HepG2 (cell line): ENCODE measurements around the gene HPCAL1. TPM values are rescaled to one million over a fixed set of nuclear protein-coding genes. Genes with fewer than 3 reads are reported as not detected.

Source experiments
- AKNA ChIP-seq: sonication (generic); formaldehyde crosslinking; IDR thresholded peaks from 2 replicates; pipeline ENCODE4 v1.4.0; 2020; ENCODE audit warnings: missing genetic modification reagents, borderline replicate concordance
- ARID4A ChIP-seq: sonication (generic); formaldehyde crosslinking; IDR thresholded peaks from 2 replicates; pipeline ENCODE4 v1.5.0; 2020; ENCODE audit warnings: mild to moderate bottlenecking, missing genetic modification reagents, borderline replicate concordance
- ARID5B ChIP-seq: IDR thresholded peaks from 2 replicates; pipeline ENCODE4 v1.4.0; 2020; ENCODE audit warnings: mild to moderate bottlenecking, missing genetic modification reagents
- GATAD2A ChIP-seq: IDR thresholded peaks from 2 replicates; pipeline ENCODE4 v1.6.1; 2016
- IKZF4 ChIP-seq: sonication (generic); formaldehyde crosslinking; IDR thresholded peaks from 2 replicates; pipeline ENCODE4 v1.5.1; 2020; ENCODE audit warnings: borderline replicate concordance, mild to moderate bottlenecking, low read depth, missing genetic modification reagents; ENCODE audit errors: not compliant biosample characterization
- KAT2B ChIP-seq: fragments of 150-350 bp; IDR thresholded peaks from 2 replicates; pipeline ENCODE4 v1.6.1; 2014; ENCODE audit warnings: low read depth, low read length, borderline replicate concordance
- KLF13 ChIP-seq: sonication (generic); formaldehyde crosslinking; IDR thresholded peaks from 2 replicates; pipeline ENCODE4 v1.4.0; 2020; ENCODE audit warnings: mild to moderate bottlenecking, missing genetic modification reagents
- ZBTB44 ChIP-seq: sonication (generic); formaldehyde crosslinking; IDR thresholded peaks from 2 replicates; pipeline ENCODE4 v1.4.0; 2020; ENCODE audit warnings: missing genetic modification reagents
- ZNF263 ChIP-seq: sonication (generic); formaldehyde crosslinking; IDR thresholded peaks from 2 replicates; pipeline ENCODE4 v1.4.0; 2020; ENCODE audit warnings: missing genetic modification reagents
- ZNF34 ChIP-seq: sonication (generic); formaldehyde crosslinking; IDR thresholded peaks from 2 replicates; pipeline ENCODE4 v1.4.0; 2020; ENCODE audit warnings: mild to moderate bottlenecking, missing genetic modification reagents, borderline replicate concordance
- ZNF768 ChIP-seq: sonication (generic); formaldehyde crosslinking; IDR thresholded peaks from 2 replicates; pipeline ENCODE4 v1.4.0; 2020; ENCODE audit warnings: missing genetic modification reagents
- ZNF781 ChIP-seq: sonication (generic); formaldehyde crosslinking; IDR thresholded peaks from 2 replicates; pipeline ENCODE4 v1.5.1; 2020; ENCODE audit warnings: borderline replicate concordance, mild to moderate bottlenecking, missing genetic modification reagents; ENCODE audit errors: not compliant biosample characterization
- polyA plus RNA-seq, 8 experiments: library from polyadenylated mRNA; depleted of rRNA in 3 of 8; stranded (reverse) in 7 of 8; unstranded in 1 of 8; fragments of >200 nt; fragmentation: Illumina TruSeq in 4 of 8; extraction: Trizol in 4 of 8; gene quantifications; 2 replicates each; pipeline versions ENCODE4 v1.2.1 to v1.2.3, GENCODE V29; 2011 to 2016; ENCODE audit warnings: low read depth in 4 of 8, missing spikeins in 1 of 8, mixed read lengths in 1 of 8; ENCODE audit not compliant: insufficient read depth in 1 of 8
- total RNA-seq, 5 experiments: library from RNA; depleted of rRNA; stranded (reverse); fragments of >200 nt; fragmentation: Illumina TruSeq; extraction: Trizol; gene quantifications; 2 replicates each; pipeline ENCODE4 v1.2.3, GENCODE V29; 2016; ENCODE audit warnings: low read depth in 1 of 5

Gene HPCAL1
- total and polyA plus RNA-seq, 2 of the 13 experiments (the other 11 are each of a cell fraction or from before 2014, with no cell fraction given) = 29.5 to 29.9 TPM

GRCh38 chr2:10434886-10435819 lies 132.4 kb downstream of the HPCAL1 start (continued):
- peak; percentile 13; the same call in 1 of the 2 replicates for TF ChIP-seq ZNF263 (CRISPR knock-in tag)
- peak; percentile 42; the same call in 1 of the 2 replicates for TF ChIP-seq ARID5B (CRISPR knock-in tag)
- TF ChIP-seq KAT2B = no peak
- no peak for TF ChIP-seq IKZF4 (CRISPR knock-in tag)
- peak; percentile 53; the same call in 1 of the 2 replicates for TF ChIP-seq ARID4A (CRISPR knock-in tag)
- 0 out of 2 replicates have a peak, but pooled peaks have one; percentile 64 for TF ChIP-seq ZBTB44 (CRISPR knock-in tag)
- TF ChIP-seq AKNA = no peak
- no peak for TF ChIP-seq KLF13 (CRISPR knock-in tag)
- TF ChIP-seq ZNF768 = peak; percentile 73; the same call in 1 of the 2 replicates
- peak; percentile 76 for TF ChIP-seq GATAD2A (CRISPR knock-in tag)
- TF ChIP-seq ZNF34 = no peak
- peak; percentile 13 for TF ChIP-seq ZNF781 (CRISPR knock-in tag)
